Adrenal gland (tissue), 12 donors: ENCODE data around the gene SETD3. TPM values are rescaled to one million over a fixed set of nuclear protein-coding genes. Genes with fewer than 3 reads are reported as not detected.

Source experiments
- DNase-seq, 7 donors: peaks; one replicate each; pipeline ENCODE4 v3.0.0-alpha.2; 2019 to 2020
- H3K27ac ChIP-seq, 5 donors: fragments of 200-600 bp; sonication (generic) in 4 of 5; 1 replicate in 3 of 5; 2 replicates in 2 of 5; pipeline versions ENCODE4 v1.5.1 to v1.8.0; 2016 to 2020; ENCODE audit warnings: mild to moderate bottlenecking in 1 of 5
- H3K27me3 ChIP-seq: fragments of 200-600 bp; 2 replicates; pipeline ENCODE4 v1.8.0; 2021
- H3K36me3 ChIP-seq, 2 donors: fragments of 200-600 bp; replicated peaks in 1 of 2; 1 replicate in 1 of 2; 2 replicates in 1 of 2; pipeline versions ENCODE4 v1.5.1 to v1.8.0; 2018 to 2022
- H3K4me1 ChIP-seq, 2 donors: fragments of 200-600 bp; replicated peaks in 1 of 2; 1 replicate in 1 of 2; 2 replicates in 1 of 2; pipeline versions ENCODE4 v1.5.1 to v1.8.0; 2018 to 2021
- H3K4me3 ChIP-seq, 4 donors: fragments of 200-600 bp; sonication (generic) in 3 of 4; one replicate each; pipeline ENCODE4 v1.5.1; 2016 to 2018
- H3K9me3 ChIP-seq, 3 donors: fragments of 200-600 bp; sonication (generic) in 1 of 3; replicated peaks in 1 of 3; 1 replicate in 2 of 3; 2 replicates in 1 of 3; pipeline versions ENCODE4 v1.5.1 to v1.8.0; 2016 to 2021
- CTCF ChIP-seq, 6 experiments: fragments of 450-650 bp in 4 of 6; fragments of 200-600 bp in 2 of 6; sonication (generic) in 1 of 6; IDR thresholded peaks; 1 replicate in 5 of 6; 2 replicates in 1 of 6; pipeline versions ENCODE4 v1.5.1 to v1.8.0; 2016 to 2021; ENCODE audit warnings: antibody characterized with exemption in 6 of 6, mild to moderate bottlenecking in 2 of 6, moderate library complexity in 1 of 6
- POLR2A ChIP-seq, 2 donors: fragments of 450-650 bp; IDR thresholded peaks; one replicate each; pipeline ENCODE4 v1.6.1; 2017; ENCODE audit warnings: antibody characterized with exemption in 2 of 2, mild to moderate bottlenecking in 2 of 2, moderate library complexity in 1 of 2
- WGBS, 4 donors: extraction: QIAGEN DNeasy Blood & Tissue Kit in 2 of 4; methylation state at CpG; one replicate each; pipeline versions ENCODE4 v1.1.5 to v1.1.7; 2013 to 2017; 5-methylcytosine and 5-hydroxymethylcytosine counted together
- intact Hi-C, 2 donors: fragments of 100-400 bp; cut with DNase I; formaldehyde crosslinking; loops; one replicate each; pipeline versions ENCODE4 v1.14.1 to v1.15.0; 2022 to 2023
- polyA plus RNA-seq, 3 donors: library from polyadenylated mRNA; stranded (reverse); fragments of 200-250 nt in 2 of 3; fragments of 350-450 nt in 1 of 3; fragmentation: Illumina TruSeq in 1 of 3; extraction: RNeasy Lipid Tissue Mini Kit (QIAGEN cat#74804) in 1 of 3; gene quantifications; one replicate each; pipeline ENCODE4 v1.2.3, GENCODE V29; 2013 to 2014
- total RNA-seq, 9 donors: library from RNA; depleted of rRNA in 4 of 9; stranded (reverse); fragments of >200 nt in 4 of 9; fragments of 120-200 nt in 1 of 9; fragmentation: NEBNext Ultra II Directional in 1 of 9; extraction: Animal tissue kit (Norgen Biotek cat#: 25700) in 1 of 9; gene quantifications; one replicate each; pipeline versions ENCODE4 v1.1.0 to v1.2.4, GENCODE V29; 2013 to 2023
- donor health status: healthy with polysubstance abuse.
- donor health status: Bipolar disorder and iron deficiency.
- donor health status: DM: yes; HTN: yes; CAD: no.
- donor health status: DM: no; HTN: no; CAD: no.
- donor health status: DM: no; HTN: no; CAD: no.
- donor health status: DM: yes; HTN: yes; CAD: no.

Gene SETD3
- total and polyA plus RNA-seq, 12 donors = 23.1 to 58.6 (median 44.3) TPM

DNA sequence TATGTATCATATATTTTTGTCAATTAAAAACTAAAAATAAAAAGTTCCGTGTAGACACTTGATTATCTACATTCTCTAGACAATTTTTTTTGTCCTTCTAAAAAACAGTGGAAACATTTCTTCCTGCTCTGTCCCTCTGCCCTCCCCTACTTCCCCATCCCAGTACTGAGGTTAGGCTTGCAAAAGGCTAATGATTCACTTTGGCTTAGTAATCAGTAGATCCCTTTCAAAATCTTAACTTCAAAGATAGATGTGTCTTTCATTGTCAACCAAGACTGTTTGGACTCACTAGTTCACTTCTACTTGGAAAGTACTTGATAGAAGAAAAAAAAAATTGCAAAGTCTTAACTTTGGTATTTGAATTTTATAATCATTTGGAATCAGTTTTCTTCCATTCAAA, 3.8 kb downstream of the SETD3 start:
- Histone ChIP-seq H3K36me3 (no peaks in the 10 kb centered on the region), H3K27me3 (no peaks in the 10 kb centered on the region), H3K27ac (no peak overlapping the region), H3K4me3 (no peak overlapping the region), H3K4me1 (peaks cover 8 to 45% of the 10 kb centered on the region in 2 donors), H3K9me3 (no peaks in the 10 kb centered on the region)
- no peak for TF ChIP-seq POLR2A (IDR thresholded peaks at IDR 0.05)
- no peak for TF ChIP-seq CTCF (IDR thresholded peaks at IDR 0.05)
- intact Hi-C loops = no loop called here
- 22 to 50% (median 35%) methylated on average over 1 of the region's 1 CpG for WGBS, 4 donors
- peak in 2 of 7 donors; percentile 12 to 24 for DNase-seq

- H3K9me3 ChIP-seq = no peaks in the 10 kb centered on the region
- no peak for TF ChIP-seq CTCF (IDR thresholded peaks at IDR 0.05)
- no peak for TF ChIP-seq POLR2A (IDR thresholded peaks at IDR 0.05)
- WGBS, 4 donors = 69 to 82% (median 80%) methylated on average over 2 of the region's 2 CpGs
- H3K4me1 ChIP-seq = peaks cover 8 to 45% of the 10 kb centered on the region in 2 donors
- H3K27me3 ChIP-seq = no peaks in the 10 kb centered on the region
- H3K27ac ChIP-seq = no peak overlapping the region
- H3K36me3 ChIP-seq = no peaks in the 10 kb centered on the region
- no peak overlapping the region for H3K4me3 ChIP-seq
- DNase-seq = no peak
- intact Hi-C loops = no loop called here
Observed at GRCh38 chr14:99475660-99476059, 5.0 kb downstream of the SETD3 start.

GRCh38 chr14:99475179-99475578, 5.5 kb downstream of the SETD3 start:
- Histone ChIP-seq H3K27ac (no peak overlapping the region), H3K27me3 (no peaks in the 10 kb centered on the region), H3K4me3 (no peak overlapping the region), H3K36me3 (no peaks in the 10 kb centered on the region), H3K9me3 (no peaks in the 10 kb centered on the region), H3K4me1 (peaks cover 8 to 45% of the 10 kb centered on the region in 2 donors)
- intact Hi-C loops = no loop called here
- TF ChIP-seq POLR2A (IDR thresholded peaks at IDR 0.05) (no peak), CTCF (IDR thresholded peaks at IDR 0.05) (no peak)
- no peak for DNase-seq
- 72 to 82% (median 77%) methylated on average over 9 of the region's 9 CpGs for WGBS, 4 donors

- DNase-seq = no peak
- Histone ChIP-seq H3K4me3 (no peak overlapping the region), H3K27ac (no peak overlapping the region), H3K27me3 (no peaks in the 10 kb centered on the region), H3K9me3 (no peaks in the 10 kb centered on the region), H3K36me3 (no peaks in the 10 kb centered on the region), H3K4me1 (peaks cover 0 to 32% of the 10 kb centered on the region in 2 donors)
- TF ChIP-seq POLR2A (IDR thresholded peaks at IDR 0.05) (no peak), CTCF (IDR thresholded peaks at IDR 0.05) (no peak)
- WGBS, 4 donors = 81 to 90% (median 82%) methylated on average over 3 of the region's 3 CpGs
- intact Hi-C loops = no loop called here
Observed at GRCh38 chr14:99473458-99473857, 7.2 kb downstream of the SETD3 start.
